Stimulated activated CD4-positive, alpha-beta T cell treated with anti-CD3 and anti-CD28 coated beads, Interleukin-4, amount 100 ng/mL, for 48 hours (primary cell): Measurements from ENCODE around the gene TNKS2.
A peak's percentile ranks its signal among the peaks of the same experiment; 100 is the strongest.

ENCODE experiments used
- DNase-seq, 2 donors: peaks; one replicate each; pipeline ENCODE4 v3.0.0-alpha.2; 2020; ENCODE audit warnings: low read depth in 2 of 2

Gene TNKS2

DNA sequence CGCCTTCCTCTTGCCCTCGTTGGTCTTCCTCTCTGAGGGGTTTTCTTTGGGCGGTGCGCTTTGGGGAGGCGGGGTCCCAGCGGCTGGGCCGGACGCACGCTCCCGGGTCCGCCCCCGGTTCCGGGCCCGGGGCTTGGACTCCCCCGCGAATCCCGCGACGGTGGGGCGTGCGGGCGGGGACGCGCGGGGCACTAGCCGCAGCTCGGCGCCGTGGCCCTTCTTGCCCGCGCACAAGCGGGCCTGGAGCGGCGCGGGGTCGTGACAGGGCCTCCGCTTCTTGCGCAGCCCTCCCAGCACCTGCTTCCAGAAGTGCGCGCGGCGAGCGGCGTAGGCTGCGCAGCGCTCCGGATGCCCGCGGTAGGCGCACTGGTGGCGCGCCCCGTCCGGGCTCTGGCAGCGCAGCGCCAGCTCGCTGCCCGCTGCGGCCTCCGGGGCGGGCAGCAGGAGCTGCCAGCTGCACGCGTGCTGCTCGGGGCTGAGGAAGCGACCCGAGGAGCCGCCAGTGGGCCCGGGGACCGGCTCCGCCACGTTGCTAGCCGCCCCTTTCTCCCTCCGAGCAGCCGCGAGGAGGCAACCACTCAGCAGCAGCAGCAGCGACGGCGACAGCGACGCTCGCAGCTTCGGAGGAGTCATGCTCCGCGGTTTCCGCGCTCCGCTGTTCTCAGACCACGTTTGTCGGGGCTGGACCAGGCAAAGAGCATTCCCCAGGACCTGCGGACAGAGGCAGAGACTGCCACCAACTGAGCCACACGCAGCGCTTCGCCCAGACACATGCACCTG lies 110.3 kb downstream of the TNKS2 start:
- DNase-seq = peak; percentile 51 to 64

GRCh38 chr10:91909117-91909677 lies 111.0 kb downstream of the TNKS2 start, which contains the start of gene FGFBP3:
Gene FGFBP3 (minus strand): TSS chr10:91909486. CDS start chr10:91908969, 517 bp downstream.
- peak in 1 of 2 donors; percentile 31 for DNase-seq

DNA sequence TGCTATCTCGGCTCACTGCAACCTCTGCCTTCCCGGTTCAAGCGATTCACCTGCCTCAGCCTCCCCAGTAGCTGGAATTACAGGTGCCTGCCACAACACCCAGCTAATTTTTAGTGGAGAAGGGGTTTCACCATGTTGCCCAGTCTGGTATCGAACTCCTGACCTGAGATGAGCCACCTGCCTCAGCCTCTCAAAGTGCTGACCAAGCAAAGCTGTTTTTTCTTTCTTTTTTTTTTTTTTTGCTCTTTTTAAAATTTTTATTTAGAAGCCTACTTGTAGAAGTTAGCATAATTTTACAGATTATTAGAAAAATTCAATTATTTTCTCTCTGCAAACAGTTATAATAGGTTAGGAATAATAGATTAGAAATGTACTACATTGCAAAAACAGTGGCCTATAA lies 112.2 kb downstream of the TNKS2 start:
- no peak for DNase-seq
